WI38 (cell line): Measurements from ENCODE around the gene PIK3R2.

ENCODE experiments used
- H3K4me3 ChIP-seq: 2 replicates; pipeline ENCODE4 v1.5.1; 2011; ENCODE audit warnings: low read depth, mild to moderate bottlenecking, control low read depth, low read length
- TF ChIP-seq, protein P1 (sequence below): IDR thresholded peaks from 2 replicates; pipeline ENCODE4 v1.5.1; 2012; ENCODE audit warnings: low read depth, mild to moderate bottlenecking, control low read depth, low read length

PIK3R2 gene

DNA sequence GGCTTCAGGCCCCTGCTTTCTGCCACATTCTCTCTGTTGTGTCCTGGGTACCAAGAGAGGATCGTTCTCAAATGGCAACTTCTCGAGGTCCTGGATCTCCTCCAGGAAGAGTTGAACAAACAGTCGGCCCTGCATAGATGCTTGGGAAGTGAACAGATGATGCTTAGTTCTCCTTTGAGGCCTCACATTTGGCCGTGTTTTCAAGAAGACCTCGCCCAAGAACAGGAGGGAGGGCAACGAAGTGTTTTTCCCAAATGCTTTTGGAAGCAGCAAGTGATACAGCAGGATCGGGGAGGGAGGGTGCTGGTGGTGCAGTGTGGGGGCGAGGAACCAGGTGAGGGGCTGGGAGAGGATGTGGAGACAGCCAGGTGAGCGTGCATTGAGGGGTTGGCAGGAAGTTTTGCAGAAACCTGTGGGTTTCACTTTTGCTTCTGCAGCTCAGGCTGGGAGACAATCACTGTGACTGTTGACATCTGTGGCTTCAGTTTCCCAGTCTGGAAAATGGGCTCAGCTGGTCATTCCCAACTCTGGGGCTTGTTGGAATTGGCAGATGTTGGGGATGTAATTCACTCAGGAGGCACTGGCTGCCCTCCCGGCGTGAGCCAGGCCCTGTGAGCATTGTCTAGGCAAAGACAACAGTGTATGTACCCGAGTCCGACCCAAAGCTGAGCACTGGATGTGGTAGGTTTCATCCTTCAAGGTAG lies 33.8 kb upstream of the PIK3R2 start:
- peak overlapping the region; percentile 65; the same call in 1 of the 2 replicates for H3K4me3 ChIP-seq

DNA sequence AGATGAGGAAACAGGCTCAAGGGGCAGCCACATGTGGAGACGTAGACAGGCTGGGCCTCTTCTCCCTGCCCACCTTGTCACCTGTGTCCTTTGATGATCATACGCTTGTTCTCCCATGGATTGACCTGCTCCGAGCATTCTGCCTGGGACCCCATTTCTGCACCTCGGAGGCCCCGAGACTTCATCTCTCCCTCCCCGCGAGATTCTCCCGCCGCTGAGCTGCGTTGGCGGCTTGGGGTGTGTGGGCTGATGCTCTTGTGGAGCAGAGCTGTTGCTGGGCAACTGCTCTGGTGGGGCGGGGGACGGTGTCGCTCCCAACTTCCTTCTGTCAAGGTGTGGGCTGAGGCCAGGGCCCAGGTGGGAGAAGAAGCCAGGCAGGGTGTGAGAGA lies 33.3 kb upstream of the PIK3R2 start:
- H3K4me3 ChIP-seq, result no peak overlapping the region
- TF ChIP-seq, protein P1, sequence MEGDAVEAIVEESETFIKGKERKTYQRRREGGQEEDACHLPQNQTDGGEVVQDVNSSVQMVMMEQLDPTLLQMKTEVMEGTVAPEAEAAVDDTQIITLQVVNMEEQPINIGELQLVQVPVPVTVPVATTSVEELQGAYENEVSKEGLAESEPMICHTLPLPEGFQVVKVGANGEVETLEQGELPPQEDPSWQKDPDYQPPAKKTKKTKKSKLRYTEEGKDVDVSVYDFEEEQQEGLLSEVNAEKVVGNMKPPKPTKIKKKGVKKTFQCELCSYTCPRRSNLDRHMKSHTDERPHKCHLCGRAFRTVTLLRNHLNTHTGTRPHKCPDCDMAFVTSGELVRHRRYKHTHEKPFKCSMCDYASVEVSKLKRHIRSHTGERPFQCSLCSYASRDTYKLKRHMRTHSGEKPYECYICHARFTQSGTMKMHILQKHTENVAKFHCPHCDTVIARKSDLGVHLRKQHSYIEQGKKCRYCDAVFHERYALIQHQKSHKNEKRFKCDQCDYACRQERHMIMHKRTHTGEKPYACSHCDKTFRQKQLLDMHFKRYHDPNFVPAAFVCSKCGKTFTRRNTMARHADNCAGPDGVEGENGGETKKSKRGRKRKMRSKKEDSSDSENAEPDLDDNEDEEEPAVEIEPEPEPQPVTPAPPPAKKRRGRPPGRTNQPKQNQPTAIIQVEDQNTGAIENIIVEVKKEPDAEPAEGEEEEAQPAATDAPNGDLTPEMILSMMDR, result no peak

More for the DNA sequence above, 33.8 kb upstream of the PIK3R2 start:
- TF ChIP-seq, protein P1, result no peak

DNA sequence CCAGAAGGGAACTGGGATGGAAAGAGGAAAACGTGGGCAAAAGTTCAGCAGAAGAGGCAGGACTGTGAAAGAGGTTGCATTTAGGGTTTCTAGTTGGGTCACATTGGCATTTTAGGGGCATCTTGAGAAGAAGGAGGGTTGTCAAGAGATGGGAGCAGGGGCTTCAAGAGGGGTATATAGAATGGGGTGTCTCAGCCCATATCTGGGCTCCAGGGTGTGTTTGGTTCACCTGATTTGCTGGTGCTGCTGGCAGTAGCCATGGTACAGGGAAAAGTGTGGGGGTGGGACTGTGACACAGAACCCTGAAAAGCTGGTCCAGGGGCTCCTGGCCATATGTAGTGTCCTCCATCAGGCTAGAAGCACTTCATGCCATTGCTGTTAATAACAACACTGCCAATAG lies 32.8 kb upstream of the PIK3R2 start:
- no peak overlapping the region for H3K4me3 ChIP-seq
- TF ChIP-seq, protein P1, result no peak

DNA sequence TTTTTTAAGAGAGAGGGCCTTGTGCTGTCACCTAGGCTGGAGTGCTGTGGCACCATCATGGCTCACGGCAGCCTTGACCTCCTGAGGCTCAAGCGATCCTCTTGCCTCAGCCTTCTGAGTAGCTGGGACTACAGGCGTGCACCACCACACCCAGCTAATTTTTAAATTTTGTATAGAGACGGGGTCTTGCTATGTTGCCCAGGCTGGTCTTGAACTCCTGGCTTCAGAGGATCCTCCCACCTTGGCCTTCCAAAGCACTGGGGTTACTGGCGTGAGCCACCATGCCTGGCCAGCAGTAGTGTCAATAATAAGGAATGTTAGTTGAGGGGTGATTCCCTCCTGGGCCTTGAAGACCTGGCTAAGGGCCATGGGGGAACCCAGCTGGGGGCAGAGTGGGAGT lies 31.8 kb upstream of the PIK3R2 start:
- TF ChIP-seq, protein P1, result no peak
- H3K4me3 ChIP-seq, result no peak overlapping the region

DNA sequence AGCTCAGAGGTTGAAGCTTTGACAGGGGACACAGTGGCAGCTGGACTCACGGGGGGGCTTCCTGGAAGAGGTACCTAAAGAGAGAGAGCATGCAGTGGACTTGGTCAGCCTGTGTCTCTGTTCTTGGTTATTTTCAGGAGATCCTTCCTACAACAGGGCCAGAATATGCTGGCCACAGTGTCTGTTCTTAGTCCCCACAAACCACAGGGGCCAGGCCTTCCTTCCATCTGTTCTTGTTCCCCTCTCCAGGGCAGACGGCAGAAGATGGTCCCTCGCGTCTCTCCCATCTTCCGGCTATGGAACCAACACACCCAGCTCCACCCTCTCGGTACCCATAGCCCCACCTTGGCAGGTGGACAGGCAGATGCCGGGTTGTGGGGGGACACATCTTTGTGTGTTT lies 30.5 kb upstream of the PIK3R2 start:
- TF ChIP-seq, protein P1, result no peak
- H3K4me3 ChIP-seq, result no peak overlapping the region

DNA sequence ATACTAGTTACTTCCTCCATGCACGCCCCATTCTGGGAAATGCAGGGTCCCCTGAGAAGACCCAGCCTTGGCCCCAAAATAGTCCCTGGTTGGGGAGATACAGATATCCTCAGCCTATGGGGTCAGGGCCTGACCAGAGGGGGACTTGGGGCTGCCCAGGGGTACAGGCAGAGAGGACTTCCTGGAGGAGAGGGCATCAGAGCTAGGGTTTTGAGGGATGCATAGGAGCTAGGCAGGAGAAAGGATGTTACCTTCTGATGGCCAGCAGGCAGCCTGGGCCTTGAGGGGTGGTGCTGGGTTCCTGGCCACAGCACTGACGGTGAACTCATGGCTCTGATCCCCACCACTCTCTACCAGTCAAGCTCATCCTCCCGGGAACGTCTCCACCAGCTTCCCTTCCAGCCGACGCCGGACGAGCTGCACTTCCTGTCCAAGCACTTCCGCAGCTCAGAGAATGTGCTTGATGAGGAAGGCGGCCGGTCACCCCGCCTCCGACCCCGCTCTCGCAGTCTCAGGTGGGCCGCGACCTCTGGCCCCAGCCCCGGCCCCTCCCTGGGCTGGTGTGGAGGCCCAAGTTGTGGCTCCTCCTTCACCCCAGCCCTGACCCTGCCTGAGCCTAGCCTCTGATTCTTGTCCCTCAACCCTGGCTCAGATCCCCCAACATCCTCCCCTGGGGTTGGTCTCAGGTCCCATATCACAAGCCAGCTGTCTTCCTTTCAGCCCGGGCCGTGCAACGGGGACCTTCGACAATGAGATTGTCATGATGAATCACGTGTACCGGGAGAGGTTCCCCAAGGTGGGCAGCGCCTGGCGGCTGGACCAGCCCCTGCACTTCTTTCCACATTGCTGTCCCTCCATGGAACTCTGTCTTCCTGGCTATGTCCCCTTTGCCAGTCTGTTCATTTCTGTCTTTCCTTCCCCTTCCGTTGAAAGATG lies 29.8 kb upstream of the PIK3R2 start:
- H3K4me3 ChIP-seq, result no peak overlapping the region
- TF ChIP-seq, protein P1, result no peak

DNA sequence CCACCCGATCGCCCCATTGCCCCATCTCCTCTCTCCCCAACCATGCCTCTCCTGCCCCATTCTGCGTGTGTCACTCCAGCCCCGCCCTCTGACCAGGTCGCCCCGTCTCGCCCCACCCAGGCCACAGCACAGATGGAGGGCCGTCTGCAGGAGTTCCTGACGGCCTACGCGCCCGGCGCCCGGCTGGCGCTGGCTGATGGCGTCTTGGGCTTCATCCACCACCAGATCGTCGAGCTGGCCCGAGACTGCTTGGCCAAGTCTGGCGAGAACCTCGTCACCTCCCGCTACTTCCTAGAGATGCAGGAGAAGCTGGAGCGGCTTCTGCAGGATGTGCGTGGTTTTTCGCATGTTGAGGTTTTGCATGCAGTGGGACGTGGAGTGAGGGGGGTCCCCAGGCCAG lies 29.1 kb upstream of the PIK3R2 start:
- TF ChIP-seq, protein P1, result no peak
- H3K4me3 ChIP-seq, result no peak overlapping the region
